Neural progenitor cell (in vitro differentiated cells): ENCODE results near the gene SP110.

Experiments used
- EZH2 ChIP-seq: fragments of 200-600 bp; sonication (generic); IDR thresholded peaks from 2 replicates; pipeline ENCODE4 v1.6.1; 2017; ENCODE audit warnings: antibody characterized with exemption, mild to moderate bottlenecking, moderate library complexity
- EZH2phosphoT487 ChIP-seq: fragments of 200-600 bp; sonication (generic); IDR thresholded peaks from 2 replicates; pipeline ENCODE4 v1.6.1; 2017; ENCODE audit warnings: antibody characterized with exemption
- TF ChIP-seq, protein P1 (sequence below): fragments of 200-600 bp; sonication (generic); IDR thresholded peaks from 2 replicates; pipeline ENCODE4 v1.5.1; 2017; ENCODE audit warnings: antibody characterized with exemption, mild to moderate bottlenecking

DNA sequence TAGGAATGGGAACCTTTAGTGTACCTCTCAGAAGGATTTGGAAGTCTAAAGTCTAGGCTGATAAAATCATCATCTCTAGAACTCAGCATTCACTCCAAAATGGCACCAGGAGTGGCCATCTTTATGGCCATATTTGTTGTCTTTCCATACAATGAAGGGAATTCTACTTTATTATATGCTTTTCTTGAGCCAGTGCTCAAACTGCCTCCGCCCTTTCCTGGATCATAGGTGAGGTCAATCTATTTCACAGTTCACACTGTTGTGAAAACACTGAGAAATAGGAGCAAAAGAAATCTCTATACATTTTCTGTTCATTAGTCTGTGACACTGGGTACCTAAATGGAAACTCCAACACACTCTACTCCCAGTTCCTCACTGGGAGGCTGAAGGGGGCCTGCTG lies 55.6 kb downstream of the SP110 start:
- TF ChIP-seq, protein P1, sequence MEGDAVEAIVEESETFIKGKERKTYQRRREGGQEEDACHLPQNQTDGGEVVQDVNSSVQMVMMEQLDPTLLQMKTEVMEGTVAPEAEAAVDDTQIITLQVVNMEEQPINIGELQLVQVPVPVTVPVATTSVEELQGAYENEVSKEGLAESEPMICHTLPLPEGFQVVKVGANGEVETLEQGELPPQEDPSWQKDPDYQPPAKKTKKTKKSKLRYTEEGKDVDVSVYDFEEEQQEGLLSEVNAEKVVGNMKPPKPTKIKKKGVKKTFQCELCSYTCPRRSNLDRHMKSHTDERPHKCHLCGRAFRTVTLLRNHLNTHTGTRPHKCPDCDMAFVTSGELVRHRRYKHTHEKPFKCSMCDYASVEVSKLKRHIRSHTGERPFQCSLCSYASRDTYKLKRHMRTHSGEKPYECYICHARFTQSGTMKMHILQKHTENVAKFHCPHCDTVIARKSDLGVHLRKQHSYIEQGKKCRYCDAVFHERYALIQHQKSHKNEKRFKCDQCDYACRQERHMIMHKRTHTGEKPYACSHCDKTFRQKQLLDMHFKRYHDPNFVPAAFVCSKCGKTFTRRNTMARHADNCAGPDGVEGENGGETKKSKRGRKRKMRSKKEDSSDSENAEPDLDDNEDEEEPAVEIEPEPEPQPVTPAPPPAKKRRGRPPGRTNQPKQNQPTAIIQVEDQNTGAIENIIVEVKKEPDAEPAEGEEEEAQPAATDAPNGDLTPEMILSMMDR = no peak
- TF ChIP-seq EZH2phosphoT487 (no peak), EZH2 (no peak)
